HEK293 (cell line): ENCODE measurements around the gene ABHD4.

Experiments
- YY1 ChIP-seq: fragments of 450-650 bp; formaldehyde crosslinking; IDR thresholded peaks from 2 replicates; pipeline ENCODE4 v1.5.1; 2018; ENCODE audit warnings: missing biosample characterization, missing genetic modification characterization
- ZBTB17 ChIP-seq: fragments of 450-650 bp; formaldehyde crosslinking; IDR thresholded peaks from 2 replicates; pipeline ENCODE4 v1.5.1; 2016; ENCODE audit warnings: missing biosample characterization, missing genetic modification characterization
- ZBTB48 ChIP-seq: fragments of 450-650 bp; formaldehyde crosslinking; IDR thresholded peaks from 2 replicates; pipeline ENCODE4 v1.5.1; 2016; ENCODE audit warnings: missing biosample characterization, missing genetic modification characterization
- ZFP3 ChIP-seq: fragments of 450-650 bp; formaldehyde crosslinking; IDR thresholded peaks from 2 replicates; pipeline ENCODE4 v1.5.1; 2016; ENCODE audit warnings: low read depth, missing biosample characterization, missing genetic modification characterization
- ZNF10 ChIP-seq: fragments of 450-650 bp; formaldehyde crosslinking; IDR thresholded peaks from 2 replicates; pipeline ENCODE4 v1.5.1; 2017; ENCODE audit warnings: missing biosample characterization, missing genetic modification characterization
- ZNF785 ChIP-seq: fragments of 450-650 bp; formaldehyde crosslinking; IDR thresholded peaks from 2 replicates; pipeline ENCODE4 v1.5.1; 2016; ENCODE audit warnings: missing biosample characterization, missing genetic modification characterization
- TF ChIP-seq, protein P1 (sequence below): fragments of 450-650 bp; formaldehyde crosslinking; IDR thresholded peaks from 2 replicates; pipeline ENCODE4 v1.5.1; 2016; ENCODE audit warnings: missing biosample characterization, missing genetic modification characterization

DNA sequence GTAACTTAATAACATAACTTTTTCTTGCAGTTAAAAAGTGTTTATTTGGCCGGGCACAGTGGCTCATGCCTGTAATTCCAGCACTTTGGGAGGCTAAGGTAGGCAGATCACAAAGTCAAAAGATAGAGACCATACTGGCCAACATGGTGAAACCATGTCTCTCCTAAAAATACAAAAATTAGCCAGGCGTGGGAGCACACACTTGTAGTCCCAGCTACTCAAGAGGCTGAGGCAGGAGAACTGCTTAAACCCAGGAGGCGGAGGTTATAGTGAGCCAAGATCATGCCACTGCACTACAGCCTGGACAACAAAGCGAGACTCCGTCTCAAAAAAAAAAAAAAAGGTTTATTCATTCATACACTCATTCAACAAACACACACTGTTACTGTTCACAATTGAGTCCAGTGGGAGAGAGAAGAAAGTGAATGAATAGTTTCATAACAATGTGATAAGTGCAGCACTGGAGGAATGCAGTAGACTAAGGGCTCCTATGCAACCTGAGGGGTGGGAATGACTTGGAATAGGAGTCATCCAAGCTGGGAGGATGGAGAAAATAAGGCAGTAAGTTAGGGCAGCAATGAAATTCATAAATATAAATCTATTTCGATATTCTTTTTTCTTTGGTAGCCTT, 28.9 kb upstream of the ABHD4 start:
- TF ChIP-seq, protein P1, sequence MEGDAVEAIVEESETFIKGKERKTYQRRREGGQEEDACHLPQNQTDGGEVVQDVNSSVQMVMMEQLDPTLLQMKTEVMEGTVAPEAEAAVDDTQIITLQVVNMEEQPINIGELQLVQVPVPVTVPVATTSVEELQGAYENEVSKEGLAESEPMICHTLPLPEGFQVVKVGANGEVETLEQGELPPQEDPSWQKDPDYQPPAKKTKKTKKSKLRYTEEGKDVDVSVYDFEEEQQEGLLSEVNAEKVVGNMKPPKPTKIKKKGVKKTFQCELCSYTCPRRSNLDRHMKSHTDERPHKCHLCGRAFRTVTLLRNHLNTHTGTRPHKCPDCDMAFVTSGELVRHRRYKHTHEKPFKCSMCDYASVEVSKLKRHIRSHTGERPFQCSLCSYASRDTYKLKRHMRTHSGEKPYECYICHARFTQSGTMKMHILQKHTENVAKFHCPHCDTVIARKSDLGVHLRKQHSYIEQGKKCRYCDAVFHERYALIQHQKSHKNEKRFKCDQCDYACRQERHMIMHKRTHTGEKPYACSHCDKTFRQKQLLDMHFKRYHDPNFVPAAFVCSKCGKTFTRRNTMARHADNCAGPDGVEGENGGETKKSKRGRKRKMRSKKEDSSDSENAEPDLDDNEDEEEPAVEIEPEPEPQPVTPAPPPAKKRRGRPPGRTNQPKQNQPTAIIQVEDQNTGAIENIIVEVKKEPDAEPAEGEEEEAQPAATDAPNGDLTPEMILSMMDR: no peak
- TF ChIP-seq ZNF785 (tag by site-specific recombination) (no peak), ZNF10 (tag by site-specific recombination) (no peak), YY1 (no peak), ZBTB48 (tag by site-specific recombination) (no peak), ZFP3 (tag by site-specific recombination) (no peak), ZBTB17 (tag by site-specific recombination) (no peak)
